Endometrial microvascular endothelial cells (primary cell): ENCODE measurements around the gene EDRF1. TPM values are rescaled to one million over a fixed set of nuclear protein-coding genes. Genes with fewer than 3 reads are reported as not detected.
"Not testable (repeated sequence)": the region's sequence is repeated elsewhere in the genome, so short reads cannot be mapped to it uniquely, and the experiment has no call there.

Source experiments
- in situ Hi-C: cut with HindIII; loops from 2 replicates; pipeline ENCODE4 v1.10.0; 2017; ENCODE audit warnings: low sequenced_read_pairs, low pct_unique_long_range_greater_than_20kb; ENCODE audit errors: inconsistent ontology term
- total RNA-seq: library from RNA; depleted of rRNA; stranded (reverse); fragments of >200 nt; gene quantifications from one replicate; pipeline ENCODE4 v1.2.3, GENCODE V29; 2015; ENCODE audit errors: inconsistent ontology term

EDRF1 gene
- 17.8 TPM for total RNA-seq

- in situ Hi-C loops: no loop called here
Measured at GRCh38 chr10:125719173-125720001, at the start of gene EDRF1. TSS of gene EDRF1 (plus strand) at chr10:125719709. CDS start at chr10:125719808, 99 bp downstream.

GRCh38 chr10:125672884-125673283, 46.6 kb upstream of the EDRF1 start:
- in situ Hi-C loops: no loop called here

GRCh38 chr10:125679436-125679835, 40.1 kb upstream of the EDRF1 start:
- in situ Hi-C loops: no loop called here

GRCh38 chr10:125683063-125683462, 36.4 kb upstream of the EDRF1 start, which contains the start of gene TEX36:
TSS of gene TEX36 (minus strand) at chr10:125683163. CDS start at chr10:125682989, 174 bp downstream.
- in situ Hi-C loops: no loop called here

GRCh38 chr10:125683821-125684220, 35.7 kb upstream of the EDRF1 start:
- in situ Hi-C loops: no loop called here

GRCh38 chr10:125684581-125684980, 34.9 kb upstream of the EDRF1 start:
- in situ Hi-C loops: no loop called here

- in situ Hi-C loops: no loop called here
Measured at GRCh38 chr10:125687507-125688185, 31.9 kb upstream of the EDRF1 start.

GRCh38 chr10:125689955-125690569, 29.4 kb upstream of the EDRF1 start:
- in situ Hi-C loops: no loop called here

GRCh38 chr10:125691160-125691981, 28.1 kb upstream of the EDRF1 start:
- in situ Hi-C loops: no loop called here

- in situ Hi-C loops: no loop called here
Measured at GRCh38 chr10:125692196-125692595, 27.3 kb upstream of the EDRF1 start.

- in situ Hi-C loops: no loop called here
Measured at GRCh38 chr10:125692601-125693523, 26.6 kb upstream of the EDRF1 start.

- in situ Hi-C loops: no loop called here
Measured at GRCh38 chr10:125693524-125693847, 26.0 kb upstream of the EDRF1 start.

- in situ Hi-C loops: no loop called here
Measured at GRCh38 chr10:125694883-125695282, 24.6 kb upstream of the EDRF1 start.

- in situ Hi-C loops: not testable (repeated sequence)
Measured at GRCh38 chr10:125696884-125697283, 22.6 kb upstream of the EDRF1 start.

- in situ Hi-C loops: no loop called here
Measured at GRCh38 chr10:125698481-125698998, 21.0 kb upstream of the EDRF1 start.

GRCh38 chr10:125699562-125700143, 19.9 kb upstream of the EDRF1 start:
- in situ Hi-C loops: no loop called here

- in situ Hi-C loops: no loop called here
Measured at GRCh38 chr10:125700355-125700911, 19.1 kb upstream of the EDRF1 start.
